H1 (cell line): Measurements from ENCODE around the gene CLUH. TPM values are rescaled to one million over a fixed set of nuclear protein-coding genes. Genes with fewer than 3 reads are reported as not detected.

Experiments used
- CTCF ChIA-PET: fragments of 300-600 bp; sonication (Branson Sonifier 250); formaldehyde crosslinking; loops from one replicate; lab custom pipeline; 2021; ENCODE audit not compliant: partially characterized antibody; lab: Charles Lee
- POLR2A ChIA-PET: fragments of 300-600 bp; sonication (Branson Sonifier 250); formaldehyde crosslinking; loops from one replicate; lab custom pipeline; 2021; ENCODE audit warnings: inconsistent platforms; ENCODE audit not compliant: partially characterized antibody; lab: Charles Lee
- DNase-seq, 2 experiments: peaks; one replicate each; pipeline versions ENCODE4 v3.0.0 to v3.0.0-alpha.2; 2010 to 2022; ENCODE audit warnings: low spot score in 2 of 2, low read depth in 1 of 2, mixed read lengths in 1 of 2
- FAIRE-seq: peaks from 2 replicates; lab custom pipeline; 2011; peaks lifted over from hg19 to GRCh38; lab: Jason Lieb, UNC
- H2AFZ ChIP-seq: 2 replicates; pipeline ENCODE4 v1.8.1; 2012; ENCODE audit warnings: low read length, inconsistent platforms
- H2AK5ac ChIP-seq: 2 replicates; pipeline ENCODE4 v1.6.1; 2013; ENCODE audit warnings: low read depth, low read length
- H2BK120ac ChIP-seq: replicated peaks from 2 replicates; pipeline ENCODE3; 2013; ENCODE audit warnings: low read depth, low read length, inconsistent platforms
- H2BK12ac ChIP-seq: 2 replicates; pipeline ENCODE4 v1.6.1; 2013; ENCODE audit warnings: low read depth, low read length
- H2BK15ac ChIP-seq: 2 replicates; pipeline ENCODE4 v1.6.1; 2013; ENCODE audit warnings: low read length
- H2BK20ac ChIP-seq: 2 replicates; pipeline ENCODE4 v1.6.1; 2013; ENCODE audit warnings: low read length
- H2BK5ac ChIP-seq: 2 replicates; pipeline ENCODE4 v1.6.1; 2013; ENCODE audit warnings: low read depth, low read length
- H3K14ac ChIP-seq: 2 replicates; pipeline ENCODE4 v1.6.1; 2013; ENCODE audit warnings: inconsistent platforms; ENCODE audit not compliant: insufficient read length
- H3K18ac ChIP-seq: 2 replicates; pipeline ENCODE4 v1.6.1; 2013; ENCODE audit warnings: low read length; ENCODE audit errors: extremely low read depth
- H3K23ac ChIP-seq: 2 replicates; pipeline ENCODE4 v1.6.1; 2013; ENCODE audit warnings: inconsistent platforms; ENCODE audit not compliant: insufficient read length
- H3K23me2 ChIP-seq: 2 replicates; pipeline ENCODE4 v1.6.1; 2013; ENCODE audit warnings: low read depth, low read length
- H3K27ac ChIP-seq: 2 replicates; pipeline ENCODE4 v1.6.1; 2011; ENCODE audit warnings: low read depth, low read length, inconsistent platforms
- H3K27me3 ChIP-seq, 4 experiments: replicated peaks in 1 of 4; 1 replicate in 1 of 4; 2 replicates in 3 of 4; pipeline versions ENCODE4 v1.6.1 to v1.8.1; 2011 to 2013; ENCODE audit warnings: low read length in 3 of 4, mild to moderate bottlenecking in 3 of 4, inconsistent platforms in 2 of 4, mixed read lengths in 2 of 4, moderate library complexity in 1 of 4; ENCODE audit not compliant: control insufficient read depth in 3 of 4, insufficient read depth in 3 of 4; ENCODE audit errors: extremely low read depth in 1 of 4
- H3K36me3 ChIP-seq, 4 experiments: 2 replicates each; pipeline versions ENCODE4 v1.6.1 to v1.8.1; 2011 to 2013; ENCODE audit warnings: mild to moderate bottlenecking in 4 of 4, low read length in 3 of 4, moderate library complexity in 2 of 4, control low read depth in 1 of 4, inconsistent platforms in 1 of 4; ENCODE audit not compliant: insufficient read depth in 4 of 4, control insufficient read depth in 2 of 4
- H3K4ac ChIP-seq: replicated peaks from 2 replicates; pipeline ENCODE3; 2013; ENCODE audit warnings: low read length, low read depth, mixed read lengths, inconsistent platforms; ENCODE audit not compliant: insufficient read length
- H3K4me1 ChIP-seq, 4 experiments: replicated peaks in 1 of 4; 1 replicate in 1 of 4; 2 replicates in 3 of 4; pipeline versions ENCODE4 v1.6.1 to v1.8.1; 2011 to 2013; ENCODE audit warnings: low read length in 3 of 4, inconsistent platforms in 2 of 4, mixed read lengths in 1 of 4; ENCODE audit not compliant: insufficient read depth in 4 of 4, control insufficient read depth in 3 of 4
- H3K4me2 ChIP-seq, 2 experiments: 2 replicates each; pipeline versions ENCODE4 v1.6.1 to v1.8.1; 2011 to 2013; ENCODE audit warnings: low read depth in 2 of 2, low read length in 2 of 2, control low read depth in 1 of 2, inconsistent platforms in 1 of 2, mild to moderate bottlenecking in 1 of 2; ENCODE audit not compliant: insufficient read depth in 1 of 2
- H3K4me3 ChIP-seq, 4 experiments: fragments of 200-600, 300-600 bp in 1 of 4; sonication (generic), shearing (Covaris generic), sonication (Bioruptor Twin) in 1 of 4; 2 replicates each; pipeline versions ENCODE4 v1.5.1 to v1.8.1; 2011 to 2016; ENCODE audit warnings: low read length in 4 of 4, low read depth in 3 of 4, control low read depth in 2 of 4, inconsistent platforms in 2 of 4, mild to moderate bottlenecking in 2 of 4, mixed read lengths in 1 of 4, moderate library complexity in 1 of 4; ENCODE audit not compliant: insufficient read depth in 2 of 4; ENCODE audit errors: extremely low read depth in 1 of 4
- H3K56ac ChIP-seq: replicated peaks from 2 replicates; pipeline ENCODE3; 2013; ENCODE audit warnings: low read depth, mild to moderate bottlenecking, mixed read lengths, low read length, inconsistent platforms; ENCODE audit not compliant: insufficient read length
- H3K79me1 ChIP-seq: 2 replicates; pipeline ENCODE4 v1.6.1; 2013; ENCODE audit warnings: low read depth, low read length, control low read depth
- H3K79me2 ChIP-seq, 2 experiments: 2 replicates each; pipeline versions ENCODE4 v1.6.1 to v1.8.1; 2012 to 2013; ENCODE audit warnings: low read length in 2 of 2, mild to moderate bottlenecking in 2 of 2, inconsistent platforms in 1 of 2; ENCODE audit not compliant: insufficient read depth in 2 of 2, control insufficient read depth in 1 of 2
- H3K9ac ChIP-seq, 4 experiments: replicated peaks in 1 of 4; 1 replicate in 1 of 4; 2 replicates in 3 of 4; pipeline versions ENCODE4 v1.6.1 to v1.8.1; 2011 to 2013; ENCODE audit warnings: low read depth in 3 of 4, low read length in 3 of 4, control low read depth in 2 of 4, mild to moderate bottlenecking in 2 of 4, moderate library complexity in 2 of 4, inconsistent platforms in 1 of 4; ENCODE audit errors: extremely low read depth in 1 of 4
- H3K9me3 ChIP-seq, 2 experiments: 2 replicates each; pipeline versions ENCODE4 v1.6.1 to v1.8.1; 2012 to 2013; ENCODE audit warnings: mild to moderate bottlenecking in 2 of 2, moderate library complexity in 2 of 2, control low read depth in 1 of 2, inconsistent platforms in 1 of 2, low read depth in 1 of 2, low read length in 1 of 2, mixed read lengths in 1 of 2; ENCODE audit not compliant: insufficient read depth in 2 of 2
- H4K20me1 ChIP-seq, 2 experiments: replicated peaks in 1 of 2; 2 replicates each; pipeline versions ENCODE3 to v1.8.1; 2011 to 2013; ENCODE audit warnings: inconsistent platforms in 2 of 2, low read length in 2 of 2, mild to moderate bottlenecking in 1 of 2; ENCODE audit not compliant: insufficient read depth in 2 of 2, control insufficient read depth in 1 of 2
- H4K5ac ChIP-seq: 2 replicates; pipeline ENCODE4 v1.6.1; 2013; ENCODE audit warnings: low read length, low read depth, mixed read lengths, inconsistent platforms; ENCODE audit not compliant: insufficient read length
- H4K8ac ChIP-seq: 2 replicates; pipeline ENCODE4 v1.8.0; 2013; ENCODE audit warnings: mild to moderate bottlenecking, moderate library complexity, low read length, inconsistent platforms; ENCODE audit not compliant: insufficient read depth; ENCODE audit errors: extremely low read depth
- H4K91ac ChIP-seq: replicated peaks from 2 replicates; pipeline ENCODE3; 2013; ENCODE audit warnings: low read length, mixed read lengths, inconsistent platforms; ENCODE audit not compliant: insufficient read length
- CHD2 ChIP-seq: IDR thresholded peaks from 2 replicates; pipeline ENCODE4 v1.6.1; 2012; ENCODE audit warnings: low read length, improper control_type of control experiment
- HDAC2 ChIP-seq, 2 experiments: fragments of 300-600 bp in 1 of 2; sonication (generic) in 1 of 2; IDR thresholded peaks; 2 replicates each; pipeline ENCODE4 v1.6.1; 2011 to 2012; ENCODE audit warnings: low read depth in 2 of 2, low read length in 2 of 2, mild to moderate bottlenecking in 2 of 2, moderate library complexity in 2 of 2, borderline replicate concordance in 1 of 2, inconsistent platforms in 1 of 2
- ZNF274 ChIP-seq: IDR thresholded peaks from 2 replicates; pipeline ENCODE4 v1.7.0; 2012; ENCODE audit warnings: low read length, borderline replicate concordance; ENCODE audit errors: extremely low read depth
- WGBS, 2 experiments: shearing (Covaris generic) in 1 of 2; methylation state at CpG; one replicate each; pipeline versions ENCODE4 v1.1.6 to v1.1.7; 2013 to 2015; ENCODE audit warnings: low lambda C conversion rate in 2 of 2, mixed read lengths in 2 of 2, inconsistent platforms in 1 of 2, low coverage in 1 of 2, missing lambda C conversion rate in 1 of 2; ENCODE audit not compliant: insufficient replicate concordance in 2 of 2, insufficient coverage in 1 of 2, insufficient read length in 1 of 2; ENCODE audit errors: extremely low coverage in 1 of 2, missing lambda C conversion rate in 1 of 2; 5-methylcytosine and 5-hydroxymethylcytosine counted together
- polyA plus RNA-seq, 7 experiments: library from polyadenylated mRNA; depleted of rRNA in 3 of 7; stranded (reverse) in 5 of 7; unstranded in 2 of 7; fragments of >200 nt in 5 of 7; fragments of 200-250 nt in 2 of 7; gene quantifications; 1 replicate in 5 of 7; 2 replicates in 1 of 7; 4 replicates in 1 of 7; pipeline versions ENCODE4 v1.2.1 to v1.2.3, GENCODE V29; 2011 to 2013; ENCODE audit warnings: missing spikeins in 2 of 7, mixed read lengths in 2 of 7
- total RNA-seq: library from RNA; stranded (reverse); fragmentation: NEBNext Ultra II Directional; extraction: Animal tissue kit (Norgen Biotek cat#: 25700); gene quantifications from 2 replicates; pipeline ENCODE4 v1.2.1, GENCODE V29; 2021

The CLUH gene
- total and polyA plus RNA-seq, 2 of the 8 experiments (the other 6 are each of a cell fraction or from before 2014, with no cell fraction given), result 33.6 to 98.6 TPM

GRCh38 chr17:2712300-2713043 is 908 bp upstream of the CLUH start:
- H2BK15ac ChIP-seq, result no peak overlapping the region; the same call in 1 of the 2 replicates
- H3K23me2 ChIP-seq, result peaks cover 7% of the 10 kb centered on the region; the same call in 1 of the 2 replicates
- WGBS, 2 experiments, result 81% methylated on average over 34 of the region's 36 CpGs; no CpG with 5 or more reads in 1 of the 2 experiments
- peak overlapping the region; percentile 28 for H4K5ac ChIP-seq
- H3K4me3 ChIP-seq, result peak overlapping the region in 3 of 4 experiments; percentile 59 to 66 (median 62); a peak in 6 of 8 replicates
- H3K56ac ChIP-seq, result no peak overlapping the region
- H3K4me2 ChIP-seq, result peak overlapping the region; percentile 85 to 90
- ChIA-PET POLR2A (interaction anchor here (4.3 kb wide), 1 partner anchor 11 kb away, joined by 23 read pairs; no protein-coding TSS in a partner anchor), CTCF (no interaction called here)
- no peak overlapping the region for H3K4ac ChIP-seq
- no peak overlapping the region for H3K27ac ChIP-seq
- peaks cover 0 to 9% (median 6%) of the 10 kb centered on the region in 4 experiments; a peak in 5 of 7 replicates for H3K27me3 ChIP-seq
- no peaks in the 10 kb centered on the region for H3K36me3 ChIP-seq
- no peak overlapping the region for H3K9ac ChIP-seq
- H3K14ac ChIP-seq, result no peak overlapping the region
- no peak for DNase-seq
- FAIRE-seq, result no peak
- peaks cover 7 to 10% of the 10 kb centered on the region in 2 experiments for H4K20me1 ChIP-seq
- H3K79me2 ChIP-seq, result peaks cover 21 to 35% of the 10 kb centered on the region in 2 experiments; a peak in 3 of 4 replicates
- H2AFZ ChIP-seq, result 0 out of 2 replicates have a peak overlapping the region, but pooled peaks have one; percentile 19
- H2BK5ac ChIP-seq, result peak overlapping the region; percentile 1; the same call in 1 of the 2 replicates
- H2BK20ac ChIP-seq, result no peak overlapping the region
- no peaks in the 10 kb centered on the region for H3K9me3 ChIP-seq
- no peak overlapping the region for H2BK120ac ChIP-seq
- no peak overlapping the region; the same call in 1 of the 2 replicates for H4K8ac ChIP-seq
- H3K18ac ChIP-seq, result peak overlapping the region; percentile 75; the same call in 1 of the 2 replicates
- H2AK5ac ChIP-seq, result no peak overlapping the region
- peaks cover 4 to 31% (median 23%) of the 10 kb centered on the region in 4 experiments for H3K4me1 ChIP-seq
- no peak overlapping the region for H3K23ac ChIP-seq
- H4K91ac ChIP-seq, result peak overlapping the region; percentile 82
- peak overlapping the region; percentile 29; the same call in 1 of the 2 replicates for H2BK12ac ChIP-seq
- H3K79me1 ChIP-seq, result peaks cover 12% of the 10 kb centered on the region
- no peak for TF ChIP-seq CHD2
- no peak for TF ChIP-seq ZNF274
- TF ChIP-seq HDAC2 (IDR thresholded peaks at IDR 0.05; ENCODE audit: borderline replicate concordance in 1 of 2, low read depth in 2 of 2, low read length in 2 of 2), result no peak
